B cell (primary cell): ENCODE measurements around the gene SUMO3. TPM values are rescaled to one million over a fixed set of nuclear protein-coding genes. Genes with fewer than 3 reads are reported as not detected.

Experiments used
- ATAC-seq: fragments of 200-7000 bp; cut with Tn5 transposase; one replicate; pipeline ENCODE4 v1.10.0; 2021; ENCODE audit warnings: low read depth, mild to moderate bottlenecking, moderate number of reproducible peaks, moderate library complexity
- CTCF ChIA-PET: fragments of 350-600 bp; sonication (Branson Sonifier 250); formaldehyde crosslinking; loops from one replicate; lab custom pipeline; 2021; ENCODE audit warnings: antibody characterized with exemption, inconsistent platforms; lab: Charles Lee
- POLR2A ChIA-PET: fragments of 350-600 bp; sonication (Branson Sonifier 250); formaldehyde crosslinking; loops from one replicate; lab custom pipeline; 2021; ENCODE audit warnings: antibody characterized with exemption; lab: Charles Lee
- DNase-seq: peaks from one replicate; pipeline ENCODE4 v3.0.0; 2013
- H2AFZ ChIP-seq: 2 replicates; pipeline ENCODE4 v1.6.1; 2012; ENCODE audit warnings: mild to moderate bottlenecking, low read depth, low read length; ENCODE audit not compliant: insufficient read depth, poor library complexity, severe bottlenecking
- H3K27ac ChIP-seq, 2 donors: 1 replicate in 1 of 2; 2 replicates in 1 of 2; pipeline ENCODE4 v1.5.1; 2012 to 2013; ENCODE audit warnings: low read length in 2 of 2, mild to moderate bottlenecking in 2 of 2, moderate library complexity in 1 of 2
- H3K27me3 ChIP-seq, 4 experiments: fragments of 200-600 bp in 1 of 4; sonication (generic) in 1 of 4; replicated peaks in 1 of 4; 1 replicate in 2 of 4; 2 replicates in 2 of 4; pipeline versions ENCODE4 v1.6.1 to v1.7.0; 2013 to 2016; ENCODE audit warnings: low read length in 3 of 4, mild to moderate bottlenecking in 2 of 4, mixed read lengths in 1 of 4, moderate library complexity in 1 of 4; ENCODE audit not compliant: insufficient read depth in 4 of 4, control insufficient read depth in 3 of 4; ENCODE audit errors: control extremely low read depth in 1 of 4
- H3K36me3 ChIP-seq, 2 experiments: replicated peaks in 1 of 2; 1 replicate in 1 of 2; 2 replicates in 1 of 2; pipeline versions ENCODE4 v1.6.1 to v1.7.1; 2013; ENCODE audit warnings: low read length in 1 of 2; ENCODE audit not compliant: insufficient read depth in 2 of 2, control insufficient read depth in 1 of 2; ENCODE audit errors: control extremely low read depth in 1 of 2, extremely low read depth in 1 of 2
- H3K4me1 ChIP-seq, 2 donors: fragments of 200-600 bp in 1 of 2; sonication (generic) in 1 of 2; 1 replicate in 1 of 2; 2 replicates in 1 of 2; pipeline versions ENCODE4 v1.5.1 to v1.6.1; 2013 to 2017; ENCODE audit warnings: low read length in 2 of 2; ENCODE audit not compliant: control insufficient read depth in 2 of 2, insufficient read depth in 2 of 2
- H3K4me2 ChIP-seq: replicated peaks from 2 replicates; pipeline ENCODE3; 2012; ENCODE audit warnings: mild to moderate bottlenecking, low read depth, low read length; ENCODE audit not compliant: poor library complexity, severe bottlenecking
- H3K4me3 ChIP-seq, 5 experiments: fragments of 200-600 bp in 1 of 5; sonication (generic) in 1 of 5; 1 replicate in 3 of 5; 2 replicates in 2 of 5; pipeline versions ENCODE4 v1.5.1 to v1.7.0; 2011 to 2016; ENCODE audit warnings: low read length in 4 of 5, mild to moderate bottlenecking in 4 of 5, low read depth in 2 of 5, control low read depth in 1 of 5, moderate library complexity in 1 of 5; ENCODE audit not compliant: insufficient read depth in 1 of 5; ENCODE audit errors: control extremely low read depth in 1 of 5, extremely low read depth in 1 of 5
- H3K79me2 ChIP-seq: fragments of 200-600 bp; sonication (generic); one replicate; pipeline ENCODE4 v1.6.0; 2016; ENCODE audit warnings: low read length; ENCODE audit not compliant: control insufficient read depth, insufficient read depth
- H3K9ac ChIP-seq: fragments of 200-600 bp; sonication (generic); 2 replicates; pipeline ENCODE4 v1.6.1; 2017; ENCODE audit warnings: mild to moderate bottlenecking, low read length, moderate library complexity
- H3K9me3 ChIP-seq, 3 donors: one replicate each; pipeline versions ENCODE4 v1.6.1 to v1.7.1; 2013; ENCODE audit warnings: low read length in 2 of 3; ENCODE audit not compliant: control insufficient read depth in 2 of 3, insufficient read depth in 1 of 3; ENCODE audit errors: control extremely low read depth in 1 of 3
- H4K20me1 ChIP-seq: 2 replicates; pipeline ENCODE4 v1.6.0; 2012; ENCODE audit warnings: mild to moderate bottlenecking, low read length; ENCODE audit not compliant: insufficient read depth, control insufficient read depth, poor library complexity, severe bottlenecking
- H3K27ac Mint-ChIP-seq: one replicate; pipeline ENCODE4 v1.8.0; 2021; ENCODE audit warnings: mixed read lengths
- H3K27me3 Mint-ChIP-seq: one replicate; pipeline ENCODE4 v1.8.0; 2021; ENCODE audit warnings: mixed read lengths
- H3K4me1 Mint-ChIP-seq: one replicate; pipeline ENCODE4 v1.8.0; 2021; ENCODE audit warnings: mixed read lengths
- H3K4me3 Mint-ChIP-seq: one replicate; pipeline ENCODE4 v1.8.0; 2021; ENCODE audit warnings: mixed read lengths
- H3K9me3 Mint-ChIP-seq: one replicate; pipeline ENCODE4 v1.8.0; 2022; ENCODE audit warnings: mixed read lengths; ENCODE audit not compliant: insufficient read depth
- CTCF ChIP-seq: fragments of 200-600 bp; IDR thresholded peaks from one replicate; pipeline ENCODE4 v1.8.0; 2022; ENCODE audit warnings: antibody characterized with exemption, mild to moderate bottlenecking
- EZH2 ChIP-seq: IDR thresholded peaks from 2 replicates; pipeline ENCODE4 v1.6.1; 2012; ENCODE audit warnings: borderline replicate concordance, low read depth, mild to moderate bottlenecking, moderate library complexity, low read length; ENCODE audit not compliant: insufficient read depth, poor library complexity, severe bottlenecking
- WGBS: methylation state at CpG from one replicate; pipeline ENCODE4 v1.1.5; 2013; ENCODE audit warnings: missing lambda C conversion rate; ENCODE audit not compliant: insufficient coverage; 5-methylcytosine and 5-hydroxymethylcytosine counted together
- intact Hi-C: fragments of 100-400 bp; cut with micrococcal nuclease; formaldehyde crosslinking; loops from one replicate; pipeline ENCODE4 v1.10.0; 2022
- polyA plus RNA-seq: library from polyadenylated mRNA; depleted of rRNA; stranded (reverse); fragments of >200 nt; gene quantifications from 2 replicates; pipeline ENCODE4 v1.2.3, GENCODE V29; 2012
- total RNA-seq, 2 donors: library from RNA; stranded (reverse); fragments of 120-200 nt in 1 of 2; gene quantifications; 1 replicate in 1 of 2; 2 replicates in 1 of 2; pipeline versions ENCODE4 v1.2.3 to v1.2.4, GENCODE V29; 2013 to 2022

SUMO3 gene
- total and polyA plus RNA-seq, 2 donors (not counting 1 experiment from before 2014, with no cell fraction given): 37.6 to 44.8 TPM

- H4K20me1 ChIP-seq: peaks cover 68% of the 10 kb centered on the region
- DNase-seq: no peak
- Mint-ChIP-seq H3K4me3 (no peak overlapping the region), H3K27me3 (no peaks in the 10 kb centered on the region), H3K27ac (no peak overlapping the region), H3K9me3 (no peaks in the 10 kb centered on the region), H3K4me1 (peaks cover 8% of the 10 kb centered on the region)
- peaks cover 0 to 53% of the 10 kb centered on the region in 2 experiments for H3K36me3 ChIP-seq
- H3K9me3 ChIP-seq: no peaks in the 10 kb centered on the region
- peaks cover 60% of the 10 kb centered on the region for H3K79me2 ChIP-seq
- ATAC-seq: no peak
- H3K27ac ChIP-seq: no peak overlapping the region
- POLR2A ChIA-PET: no interaction called here
- TF ChIP-seq CTCF: no peak
- TF ChIP-seq EZH2: no peak
- intact Hi-C loops: no loop called here
- no peaks in the 10 kb centered on the region for H3K4me1 ChIP-seq
- no peak overlapping the region for H3K4me3 ChIP-seq
- CTCF ChIA-PET: no interaction called here
- no peaks in the 10 kb centered on the region for H3K27me3 ChIP-seq
- no peak overlapping the region for H3K9ac ChIP-seq
- WGBS: 97% methylated on average over 13 of the region's 16 CpGs
- no peak overlapping the region for H2AFZ ChIP-seq
- no peak overlapping the region for H3K4me2 ChIP-seq
Observed at GRCh38 chr21:44780767-44781459, 36.9 kb downstream of the SUMO3 start.

GRCh38 chr21:44780137-44780502 lies 37.7 kb downstream of the SUMO3 start:
- H3K4me2 ChIP-seq: no peak overlapping the region
- H3K27ac ChIP-seq: no peak overlapping the region
- no peak overlapping the region for H3K27ac Mint-ChIP-seq
- H3K4me3 ChIP-seq: no peak overlapping the region
- ChIA-PET POLR2A (interaction anchor here (0.5 kb wide), 1 partner anchor 145 kb away, joined by 4 read pairs; no protein-coding TSS in a partner anchor), CTCF (no interaction called here)
- TF ChIP-seq CTCF (no peak), EZH2 (no peak)
- DNase-seq (no peak), ATAC-seq (no peak)
- H3K4me1 ChIP-seq: no peaks in the 10 kb centered on the region
- no peaks in the 10 kb centered on the region for H3K27me3 Mint-ChIP-seq
- H3K4me1 Mint-ChIP-seq: peaks cover 6% of the 10 kb centered on the region
- H3K9me3 ChIP-seq: no peaks in the 10 kb centered on the region
- no peaks in the 10 kb centered on the region for H3K9me3 Mint-ChIP-seq
- intact Hi-C loops: no loop called here
- H4K20me1 ChIP-seq: peaks cover 61% of the 10 kb centered on the region
- WGBS: 86% methylated on average over 5 of the region's 7 CpGs
- no peak overlapping the region for H3K4me3 Mint-ChIP-seq
- no peaks in the 10 kb centered on the region for H3K27me3 ChIP-seq
- no peak overlapping the region for H3K9ac ChIP-seq
- peaks cover 53% of the 10 kb centered on the region for H3K79me2 ChIP-seq
- H3K36me3 ChIP-seq: peaks cover 0 to 47% of the 10 kb centered on the region in 2 experiments
- H2AFZ ChIP-seq: no peak overlapping the region
